Stimulated activated CD4-positive, alpha-beta T cell treated with anti-CD3 and anti-CD28 coated beads, Interleukin-1b, Interleukin-23, amount 100 ng/mL, for 48 hours (primary cell): Measurements from ENCODE around the gene MSANTD1.
A peak's percentile ranks its signal among the peaks of the same experiment; 100 is the strongest.

ENCODE experiments used
- DNase-seq: peaks from one replicate; pipeline ENCODE4 v3.0.0-alpha.2; 2020

Gene MSANTD1

GRCh38 chr4:3248811-3249661, at the start of gene MSANTD1:
MSANTD1 (plus strand) TSS chr4:3249159; CDS start chr4:3249223, 64 bp downstream.
- no peak for DNase-seq

GRCh38 chr4:3199653-3200422, 49.1 kb upstream of the MSANTD1 start:
- no peak for DNase-seq

- DNase-seq: no peak
Measured at GRCh38 chr4:3200423-3201090, 48.4 kb upstream of the MSANTD1 start.

GRCh38 chr4:3201718-3202702, 46.9 kb upstream of the MSANTD1 start:
- peak; percentile 68 for DNase-seq

- DNase-seq: peak; percentile 55
Measured at GRCh38 chr4:3202836-3203820, 45.8 kb upstream of the MSANTD1 start.

GRCh38 chr4:3203971-3204431, 45.0 kb upstream of the MSANTD1 start:
- DNase-seq: no peak

GRCh38 chr4:3205995-3206394, 43.0 kb upstream of the MSANTD1 start:
- DNase-seq: no peak

- DNase-seq: no peak
Measured at GRCh38 chr4:3206439-3207100, 42.4 kb upstream of the MSANTD1 start.

GRCh38 chr4:3207531-3208037, 41.4 kb upstream of the MSANTD1 start:
- DNase-seq: no peak

GRCh38 chr4:3208826-3209225, 40.1 kb upstream of the MSANTD1 start:
- DNase-seq: no peak

GRCh38 chr4:3209551-3210325, 39.2 kb upstream of the MSANTD1 start:
- no peak for DNase-seq

GRCh38 chr4:3210467-3210866, 38.5 kb upstream of the MSANTD1 start:
- DNase-seq: no peak

- no peak for DNase-seq
Measured at GRCh38 chr4:3211866-3212265, 37.1 kb upstream of the MSANTD1 start.

- DNase-seq: no peak
Measured at GRCh38 chr4:3212391-3213105, 36.4 kb upstream of the MSANTD1 start.

- DNase-seq: no peak
Measured at GRCh38 chr4:3213106-3213425, 35.9 kb upstream of the MSANTD1 start.

GRCh38 chr4:3213661-3214250, 35.2 kb upstream of the MSANTD1 start:
- DNase-seq: no peak

- DNase-seq: no peak
Measured at GRCh38 chr4:3215256-3215655, 33.7 kb upstream of the MSANTD1 start.

GRCh38 chr4:3215733-3216132, 33.2 kb upstream of the MSANTD1 start:
- DNase-seq: no peak
